SK-N-SH treated with all-trans-retinoic acid at 6 μM for 48 hours (cell line): ENCODE measurements around the gene SCMH1.
"Not testable (repeated sequence)": the region's sequence is repeated elsewhere in the genome, so short reads cannot be mapped to it uniquely, and the experiment has no call there.

Experiments used
- ATAC-seq: fragments of 200-7000 bp; cut with Tn5 transposase; 3 replicates; pipeline ENCODE4 v1.9.1; 2020; ENCODE audit warnings: mild to moderate bottlenecking, moderate library complexity
- ARNTL ChIP-seq: fragments of 450-650 bp; formaldehyde crosslinking; IDR thresholded peaks from 2 replicates; pipeline ENCODE4 v1.5.0; 2020; ENCODE audit warnings: low read depth, mild to moderate bottlenecking, moderate library complexity, borderline replicate concordance
- BACH2 ChIP-seq: fragments of 250-450 bp; sonication (Bioruptor Pico); IDR thresholded peaks from 2 replicates; pipeline ENCODE4 v1.9.0; 2021; ENCODE audit warnings: mild to moderate bottlenecking, borderline replicate concordance
- CSDC2 ChIP-seq: fragments of 250-450 bp; sonication (Bioruptor Pico); IDR thresholded peaks from 2 replicates; pipeline ENCODE4 v1.5.0; 2020; ENCODE audit warnings: mild to moderate bottlenecking, moderate library complexity
- GLIS3 ChIP-seq: fragments of 250-450 bp; sonication (Bioruptor Pico); IDR thresholded peaks from 2 replicates; pipeline ENCODE4 v1.5.0; 2020; ENCODE audit warnings: mild to moderate bottlenecking, moderate library complexity
- ISL1 ChIP-seq: fragments of 250-450 bp; sonication (Bioruptor Pico); IDR thresholded peaks from 2 replicates; pipeline ENCODE4 v2.1.2; 2022; ENCODE audit warnings: mild to moderate bottlenecking, moderate library complexity
- OSR1 ChIP-seq: fragments of 250-450 bp; sonication (Bioruptor Pico); IDR thresholded peaks from 2 replicates; pipeline ENCODE4 v1.8.0; 2022; ENCODE audit warnings: moderate library complexity, mild to moderate bottlenecking, inconsistent platforms
- PPARA ChIP-seq: fragments of 250-450 bp; sonication (Bioruptor Pico); IDR thresholded peaks from 2 replicates; pipeline ENCODE4 v1.5.0; 2020; ENCODE audit warnings: mild to moderate bottlenecking, borderline replicate concordance
- RARB ChIP-seq: fragments of 250-450 bp; sonication (Bioruptor Pico); IDR thresholded peaks from 2 replicates; pipeline ENCODE4 v1.8.0; 2021; ENCODE audit warnings: mild to moderate bottlenecking, moderate library complexity
- SNAI2 ChIP-seq: fragments of 250-450 bp; sonication (Bioruptor Pico); IDR thresholded peaks from 2 replicates; pipeline ENCODE4 v1.5.0; 2020; ENCODE audit warnings: mild to moderate bottlenecking, moderate library complexity
- TCF4 ChIP-seq: fragments of 250-450 bp; sonication (Bioruptor Pico); IDR thresholded peaks from 2 replicates; pipeline ENCODE4 v1.8.0; 2021; ENCODE audit warnings: mild to moderate bottlenecking, moderate library complexity, borderline replicate concordance
- ZC3H10 ChIP-seq: fragments of 250-450 bp; sonication (Bioruptor Pico); IDR thresholded peaks from 2 replicates; pipeline ENCODE4 v1.5.1; 2021; ENCODE audit warnings: mild to moderate bottlenecking, moderate library complexity
- ZFP3 ChIP-seq: fragments of 250-450 bp; sonication (Bioruptor Pico); IDR thresholded peaks from 2 replicates; pipeline ENCODE4 v1.5.0; 2020; ENCODE audit warnings: mild to moderate bottlenecking, moderate library complexity
- ZFP30 ChIP-seq: fragments of 450-650 bp; formaldehyde crosslinking; IDR thresholded peaks from 2 replicates; pipeline ENCODE4 v1.5.0; 2022; ENCODE audit warnings: mild to moderate bottlenecking, moderate library complexity
- ZNF565 ChIP-seq: fragments of 450-650 bp; formaldehyde crosslinking; conservative IDR thresholded peaks from 2 replicates; pipeline ENCODE4 v1.5.0; 2020; ENCODE audit warnings: low read depth, mild to moderate bottlenecking, moderate library complexity
- ZNF70 ChIP-seq: fragments of 450-650 bp; formaldehyde crosslinking; IDR thresholded peaks from 2 replicates; pipeline ENCODE4 v1.5.0; 2020; ENCODE audit warnings: mild to moderate bottlenecking, moderate library complexity
- ZNF8 ChIP-seq: fragments of 450-650 bp; formaldehyde crosslinking; IDR thresholded peaks from 2 replicates; pipeline ENCODE4 v1.5.0; 2020; ENCODE audit warnings: mild to moderate bottlenecking, moderate library complexity
- TF ChIP-seq, protein P1 (sequence below): fragments of 250-450 bp; sonication (Bioruptor Pico); IDR thresholded peaks from 2 replicates; pipeline ENCODE4 v1.5.1; 2021; ENCODE audit warnings: mild to moderate bottlenecking, moderate library complexity
- TF ChIP-seq, protein P2 (sequence below): fragments of 250-450 bp; sonication (Bioruptor Pico); IDR thresholded peaks from 2 replicates; pipeline ENCODE4 v1.5.1; 2020; ENCODE audit warnings: low read depth, mild to moderate bottlenecking, moderate library complexity
- TF ChIP-seq, protein P3 (sequence below): fragments of 250-450 bp; sonication (Bioruptor Pico); IDR thresholded peaks from 2 replicates; pipeline ENCODE4 v1.8.0; 2021; ENCODE audit warnings: low read depth, mild to moderate bottlenecking, moderate library complexity, borderline replicate concordance
- TF ChIP-seq, protein P4 (sequence below): fragments of 250-450 bp; sonication (Bioruptor Pico); IDR thresholded peaks from 2 replicates; pipeline ENCODE4 v1.8.0; 2020; ENCODE audit warnings: mild to moderate bottlenecking, moderate library complexity, borderline replicate concordance
- TF ChIP-seq, protein P5 (sequence below): fragments of 250-450 bp; sonication (Bioruptor Pico); IDR thresholded peaks from 2 replicates; pipeline ENCODE4 v1.5.0; 2020; ENCODE audit warnings: mild to moderate bottlenecking, moderate library complexity

SCMH1 gene

DNA sequence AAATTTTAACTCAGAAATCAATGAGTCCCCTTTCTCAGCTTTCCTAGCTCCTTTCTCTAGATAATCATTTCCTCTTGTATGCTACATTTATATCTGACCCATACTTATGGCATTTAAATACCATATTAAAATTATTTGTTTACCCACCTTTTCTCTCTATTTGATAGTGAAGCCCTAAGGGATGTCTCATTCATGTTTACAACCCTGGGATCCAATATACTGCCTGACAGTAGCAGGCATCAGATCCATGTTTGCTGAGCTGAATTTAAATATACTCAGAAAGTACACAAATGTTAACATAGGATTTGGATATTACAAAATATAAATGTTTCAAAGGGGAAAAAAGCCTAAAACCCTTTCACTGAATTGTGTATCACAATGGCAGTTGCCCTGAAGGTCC is 26.5 kb downstream of the SCMH1 start (continued):
- TF ChIP-seq, protein P1, sequence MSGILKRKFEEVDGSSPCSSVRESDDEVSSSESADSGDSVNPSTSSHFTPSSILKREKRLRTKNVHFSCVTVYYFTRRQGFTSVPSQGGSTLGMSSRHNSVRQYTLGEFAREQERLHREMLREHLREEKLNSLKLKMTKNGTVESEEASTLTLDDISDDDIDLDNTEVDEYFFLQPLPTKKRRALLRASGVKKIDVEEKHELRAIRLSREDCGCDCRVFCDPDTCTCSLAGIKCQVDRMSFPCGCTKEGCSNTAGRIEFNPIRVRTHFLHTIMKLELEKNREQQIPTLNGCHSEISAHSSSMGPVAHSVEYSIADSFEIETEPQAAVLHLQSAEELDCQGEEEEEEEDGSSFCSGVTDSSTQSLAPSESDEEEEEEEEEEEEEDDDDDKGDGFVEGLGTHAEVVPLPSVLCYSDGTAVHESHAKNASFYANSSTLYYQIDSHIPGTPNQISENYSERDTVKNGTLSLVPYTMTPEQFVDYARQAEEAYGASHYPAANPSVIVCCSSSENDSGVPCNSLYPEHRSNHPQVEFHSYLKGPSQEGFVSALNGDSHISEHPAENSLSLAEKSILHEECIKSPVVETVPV (CRISPR knock-in tag): no peak

DNA sequence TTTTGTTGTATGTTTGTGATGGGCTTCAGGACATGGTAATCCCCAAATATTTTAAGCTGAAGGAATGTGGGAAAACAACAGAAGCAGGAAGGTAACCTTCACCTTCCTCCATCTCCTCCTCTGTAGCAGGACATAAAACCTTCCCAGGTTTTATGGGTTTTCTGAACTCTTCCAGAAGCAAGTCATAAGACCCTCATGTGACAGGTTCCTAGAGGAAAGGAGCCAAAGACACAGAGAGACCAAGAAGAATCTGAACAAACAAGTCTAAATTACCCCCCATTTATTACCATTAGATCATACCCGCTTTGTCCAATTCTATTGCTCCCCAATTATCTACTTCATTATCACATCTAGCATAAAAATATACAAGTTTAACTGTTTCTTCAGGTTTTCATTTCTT is 28.8 kb downstream of the SCMH1 start:
- no peak for ATAC-seq

DNA sequence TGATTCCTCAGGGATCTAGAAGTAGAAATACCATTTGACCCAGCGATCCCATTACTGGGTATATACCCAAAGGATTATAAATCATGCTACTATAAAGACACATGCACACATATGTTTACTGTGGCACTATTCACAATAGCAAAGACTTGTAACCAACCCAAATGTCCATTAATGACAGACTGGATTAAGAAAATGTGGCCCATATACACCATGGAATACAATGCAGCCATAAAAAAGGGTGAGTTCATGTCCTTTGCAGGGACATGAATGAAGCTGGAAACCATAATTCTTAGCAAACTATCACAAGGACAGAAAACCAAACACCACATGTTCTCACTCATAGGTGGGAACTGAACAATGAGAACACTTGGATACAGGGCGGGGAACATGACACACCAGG is 30.5 kb downstream of the SCMH1 start:
- not testable (repeated sequence) for ATAC-seq

More for the DNA sequence above, 28.8 kb downstream of the SCMH1 start:
- TF ChIP-seq ZNF565 (CRISPR knock-in tag) (no peak), CSDC2 (CRISPR knock-in tag) (no peak)

DNA sequence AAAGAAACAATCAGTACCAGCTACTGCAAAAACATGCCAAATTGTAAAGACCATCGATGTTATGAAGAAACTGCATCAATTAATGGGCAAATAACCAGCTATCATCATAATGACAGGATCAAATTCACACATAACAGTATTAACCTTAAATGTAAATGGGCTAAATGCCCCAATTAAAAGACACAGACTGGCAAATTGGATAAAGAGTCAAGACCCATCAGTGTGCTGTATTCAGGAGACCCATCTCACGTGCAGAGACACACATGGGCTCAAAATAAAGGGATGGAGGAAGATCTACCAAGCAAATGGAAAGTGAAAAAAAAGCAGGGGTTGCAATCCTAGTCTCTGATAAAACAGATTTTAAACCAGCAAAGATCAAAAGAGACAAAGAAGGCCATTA is 35.1 kb downstream of the SCMH1 start:
- ATAC-seq: not testable (repeated sequence)

DNA sequence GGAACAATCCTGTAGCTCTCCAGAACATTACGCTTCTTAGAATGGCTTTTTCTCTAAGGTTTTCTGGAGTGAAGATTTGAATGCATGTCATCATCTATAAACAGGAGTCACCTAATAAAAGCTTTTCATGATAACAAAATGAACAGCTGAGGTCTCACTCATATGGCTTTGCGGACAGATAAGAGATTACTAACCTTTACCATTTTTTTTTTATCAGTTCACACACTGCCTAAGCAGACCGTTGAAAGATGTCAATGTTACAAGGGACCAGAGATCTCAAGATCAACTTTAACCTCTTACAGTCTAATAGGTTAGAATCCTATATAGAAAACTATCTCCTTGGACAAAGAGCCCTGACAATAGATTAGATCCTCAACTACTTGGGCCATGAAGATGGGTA is 41.4 kb downstream of the SCMH1 start:
- ATAC-seq: no peak
- TF ChIP-seq, protein P2, sequence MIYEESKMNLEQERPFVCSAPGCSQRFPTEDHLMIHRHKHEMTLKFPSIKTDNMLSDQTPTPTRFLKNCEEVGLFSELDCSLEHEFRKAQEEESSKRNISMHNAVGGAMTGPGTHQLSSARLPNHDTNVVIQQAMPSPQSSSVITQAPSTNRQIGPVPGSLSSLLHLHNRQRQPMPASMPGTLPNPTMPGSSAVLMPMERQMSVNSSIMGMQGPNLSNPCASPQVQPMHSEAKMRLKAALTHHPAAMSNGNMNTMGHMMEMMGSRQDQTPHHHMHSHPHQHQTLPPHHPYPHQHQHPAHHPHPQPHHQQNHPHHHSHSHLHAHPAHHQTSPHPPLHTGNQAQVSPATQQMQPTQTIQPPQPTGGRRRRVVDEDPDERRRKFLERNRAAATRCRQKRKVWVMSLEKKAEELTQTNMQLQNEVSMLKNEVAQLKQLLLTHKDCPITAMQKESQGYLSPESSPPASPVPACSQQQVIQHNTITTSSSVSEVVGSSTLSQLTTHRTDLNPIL (CRISPR knock-in tag): no peak
- no peak for TF ChIP-seq ZC3H10 (CRISPR knock-in tag)

DNA sequence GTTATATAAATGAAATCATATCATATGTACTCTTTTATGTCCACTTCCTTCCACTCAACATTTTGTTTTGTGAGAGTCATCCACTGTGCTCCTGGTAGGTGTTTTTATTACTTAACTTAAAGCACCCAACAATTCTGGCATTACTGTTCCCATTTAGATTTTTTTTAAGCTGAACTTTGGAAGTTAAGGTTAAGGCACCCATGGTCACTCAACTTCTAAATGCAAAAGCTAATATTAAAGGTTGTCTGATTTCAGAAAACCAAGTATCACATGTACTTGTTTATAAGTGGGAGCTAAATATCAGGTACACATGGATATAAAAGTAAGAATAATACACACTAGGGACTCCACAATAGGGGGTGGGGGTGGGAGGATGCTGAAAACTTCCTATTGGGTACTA is 42.7 kb downstream of the SCMH1 start:
- ATAC-seq: no peak
- TF ChIP-seq PPARA (CRISPR knock-in tag): no peak
- TF ChIP-seq ISL1 (CRISPR knock-in tag): no peak
- no peak for TF ChIP-seq CSDC2 (CRISPR knock-in tag)
- TF ChIP-seq ZNF8: no peak
- TF ChIP-seq, protein P3, sequence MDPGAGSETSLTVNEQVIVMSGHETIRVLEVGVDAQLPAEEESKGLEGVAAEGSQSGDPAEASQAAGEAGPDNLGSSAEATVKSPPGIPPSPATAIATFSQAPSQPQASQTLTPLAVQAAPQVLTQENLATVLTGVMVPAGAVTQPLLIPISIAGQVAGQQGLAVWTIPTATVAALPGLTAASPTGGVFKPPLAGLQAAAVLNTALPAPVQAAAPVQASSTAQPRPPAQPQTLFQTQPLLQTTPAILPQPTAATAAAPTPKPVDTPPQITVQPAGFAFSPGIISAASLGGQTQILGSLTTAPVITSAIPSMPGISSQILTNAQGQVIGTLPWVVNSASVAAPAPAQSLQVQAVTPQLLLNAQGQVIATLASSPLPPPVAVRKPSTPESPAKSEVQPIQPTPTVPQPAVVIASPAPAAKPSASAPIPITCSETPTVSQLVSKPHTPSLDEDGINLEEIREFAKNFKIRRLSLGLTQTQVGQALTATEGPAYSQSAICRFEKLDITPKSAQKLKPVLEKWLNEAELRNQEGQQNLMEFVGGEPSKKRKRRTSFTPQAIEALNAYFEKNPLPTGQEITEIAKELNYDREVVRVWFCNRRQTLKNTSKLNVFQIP (CRISPR knock-in tag): no peak
- TF ChIP-seq SNAI2 (CRISPR knock-in tag): no peak

DNA sequence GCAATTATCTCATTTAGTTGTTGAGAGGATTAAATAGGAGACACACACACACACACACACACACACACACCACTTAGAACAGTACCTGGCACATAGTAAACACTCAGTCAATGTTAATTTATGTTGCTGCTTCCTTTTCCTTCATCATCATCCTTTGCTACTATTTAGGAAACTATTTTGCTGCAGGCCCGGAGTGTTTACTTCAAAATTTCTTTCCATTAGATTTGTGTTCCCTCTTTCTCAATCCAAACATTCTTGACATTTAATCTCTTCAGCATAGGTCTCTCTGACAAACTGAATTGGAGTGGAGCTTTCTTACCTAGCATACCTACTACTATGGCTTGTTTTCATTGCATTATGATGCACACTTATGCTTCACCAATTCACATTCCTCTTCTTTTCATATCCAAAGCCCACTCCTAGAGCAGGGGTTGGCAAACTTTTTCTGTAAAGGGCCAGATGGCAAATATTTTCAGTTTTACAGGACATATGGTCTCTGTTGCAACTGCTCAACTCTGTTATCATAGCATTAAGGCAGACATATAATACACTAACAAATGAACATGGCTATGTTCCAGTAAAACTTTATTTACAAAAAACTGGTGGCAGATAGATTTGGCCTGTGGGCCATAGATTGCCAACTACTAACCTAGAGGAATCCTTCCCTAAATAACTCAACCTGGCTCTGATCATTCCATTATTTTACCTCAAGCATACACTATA is 49.5 kb downstream of the SCMH1 start:
- ATAC-seq: no peak
- no peak for TF ChIP-seq OSR1
- TF ChIP-seq, protein P2 (CRISPR knock-in tag): no peak
- TF ChIP-seq ZNF565 (CRISPR knock-in tag): no peak
- TF ChIP-seq, protein P4, sequence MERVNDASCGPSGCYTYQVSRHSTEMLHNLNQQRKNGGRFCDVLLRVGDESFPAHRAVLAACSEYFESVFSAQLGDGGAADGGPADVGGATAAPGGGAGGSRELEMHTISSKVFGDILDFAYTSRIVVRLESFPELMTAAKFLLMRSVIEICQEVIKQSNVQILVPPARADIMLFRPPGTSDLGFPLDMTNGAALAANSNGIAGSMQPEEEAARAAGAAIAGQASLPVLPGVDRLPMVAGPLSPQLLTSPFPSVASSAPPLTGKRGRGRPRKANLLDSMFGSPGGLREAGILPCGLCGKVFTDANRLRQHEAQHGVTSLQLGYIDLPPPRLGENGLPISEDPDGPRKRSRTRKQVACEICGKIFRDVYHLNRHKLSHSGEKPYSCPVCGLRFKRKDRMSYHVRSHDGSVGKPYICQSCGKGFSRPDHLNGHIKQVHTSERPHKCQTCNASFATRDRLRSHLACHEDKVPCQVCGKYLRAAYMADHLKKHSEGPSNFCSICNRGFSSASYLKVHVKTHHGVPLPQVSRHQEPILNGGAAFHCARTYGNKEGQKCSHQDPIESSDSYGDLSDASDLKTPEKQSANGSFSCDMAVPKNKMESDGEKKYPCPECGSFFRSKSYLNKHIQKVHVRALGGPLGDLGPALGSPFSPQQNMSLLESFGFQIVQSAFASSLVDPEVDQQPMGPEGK (CRISPR knock-in tag): no peak
- no peak for TF ChIP-seq BACH2
- TF ChIP-seq CSDC2 (CRISPR knock-in tag): no peak
- no peak for TF ChIP-seq ZC3H10 (CRISPR knock-in tag)
- TF ChIP-seq GLIS3 (CRISPR knock-in tag): no peak
- TF ChIP-seq PPARA (CRISPR knock-in tag): no peak
- no peak for TF ChIP-seq ZFP30 (CRISPR knock-in tag)
- no peak for TF ChIP-seq ZNF70 (CRISPR knock-in tag)
- TF ChIP-seq, protein P5, sequence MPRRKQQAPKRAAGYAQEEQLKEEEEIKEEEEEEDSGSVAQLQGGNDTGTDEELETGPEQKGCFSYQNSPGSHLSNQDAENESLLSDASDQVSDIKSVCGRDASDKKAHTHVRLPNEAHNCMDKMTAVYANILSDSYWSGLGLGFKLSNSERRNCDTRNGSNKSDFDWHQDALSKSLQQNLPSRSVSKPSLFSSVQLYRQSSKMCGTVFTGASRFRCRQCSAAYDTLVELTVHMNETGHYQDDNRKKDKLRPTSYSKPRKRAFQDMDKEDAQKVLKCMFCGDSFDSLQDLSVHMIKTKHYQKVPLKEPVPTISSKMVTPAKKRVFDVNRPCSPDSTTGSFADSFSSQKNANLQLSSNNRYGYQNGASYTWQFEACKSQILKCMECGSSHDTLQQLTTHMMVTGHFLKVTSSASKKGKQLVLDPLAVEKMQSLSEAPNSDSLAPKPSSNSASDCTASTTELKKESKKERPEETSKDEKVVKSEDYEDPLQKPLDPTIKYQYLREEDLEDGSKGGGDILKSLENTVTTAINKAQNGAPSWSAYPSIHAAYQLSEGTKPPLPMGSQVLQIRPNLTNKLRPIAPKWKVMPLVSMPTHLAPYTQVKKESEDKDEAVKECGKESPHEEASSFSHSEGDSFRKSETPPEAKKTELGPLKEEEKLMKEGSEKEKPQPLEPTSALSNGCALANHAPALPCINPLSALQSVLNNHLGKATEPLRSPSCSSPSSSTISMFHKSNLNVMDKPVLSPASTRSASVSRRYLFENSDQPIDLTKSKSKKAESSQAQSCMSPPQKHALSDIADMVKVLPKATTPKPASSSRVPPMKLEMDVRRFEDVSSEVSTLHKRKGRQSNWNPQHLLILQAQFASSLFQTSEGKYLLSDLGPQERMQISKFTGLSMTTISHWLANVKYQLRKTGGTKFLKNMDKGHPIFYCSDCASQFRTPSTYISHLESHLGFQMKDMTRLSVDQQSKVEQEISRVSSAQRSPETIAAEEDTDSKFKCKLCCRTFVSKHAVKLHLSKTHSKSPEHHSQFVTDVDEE (CRISPR knock-in tag): no peak
- no peak for TF ChIP-seq ZFP3 (CRISPR knock-in tag)
- TF ChIP-seq ARNTL (CRISPR knock-in tag): no peak
- no peak for TF ChIP-seq RARB (CRISPR knock-in tag)
- no peak for TF ChIP-seq TCF4 (CRISPR knock-in tag)
- TF ChIP-seq ZNF8: no peak
